GM18499 (cell line): ENCODE measurements around the gene SNCA.

Experiments
- ATAC-seq: cut with Tn5 transposase; IDR thresholded peaks from one replicate; pipeline ENCODE4 v1.9.1; 2021; ENCODE audit warnings: moderate number of reproducible peaks; ENCODE audit not compliant: insufficient read depth, unreplicated experiment

The SNCA gene

GRCh38 chr4:89820010-89820409 is 17.0 kb downstream of the SNCA start:
- no peak for ATAC-seq

- no peak for ATAC-seq
Measured at GRCh38 chr4:89814362-89814761, 22.6 kb downstream of the SNCA start.

GRCh38 chr4:89813197-89813596 is 23.8 kb downstream of the SNCA start:
- no peak for ATAC-seq

- no peak for ATAC-seq
Measured at GRCh38 chr4:89807441-89808140, 29.4 kb downstream of the SNCA start.

GRCh38 chr4:89805297-89805696 is 31.7 kb downstream of the SNCA start:
- no peak for ATAC-seq

GRCh38 chr4:89803915-89804314 is 33.0 kb downstream of the SNCA start:
- no peak for ATAC-seq

GRCh38 chr4:89803036-89803435 is 33.9 kb downstream of the SNCA start:
- ATAC-seq = no peak

- ATAC-seq = no peak
Measured at GRCh38 chr4:89800527-89801103, 36.3 kb downstream of the SNCA start.

GRCh38 chr4:89800012-89800516 is 36.9 kb downstream of the SNCA start:
- no peak for ATAC-seq

- ATAC-seq = no peak
Measured at GRCh38 chr4:89799071-89799470, 37.9 kb downstream of the SNCA start.

- ATAC-seq = no peak
Measured at GRCh38 chr4:89797117-89797516, 39.8 kb downstream of the SNCA start.

GRCh38 chr4:89788206-89789072 is 48.5 kb downstream of the SNCA start:
- ATAC-seq = no peak

- ATAC-seq = no peak
Measured at GRCh38 chr4:89784686-89785231, 52.2 kb downstream of the SNCA start.

- no peak for ATAC-seq
Measured at GRCh38 chr4:89781321-89781720, 55.6 kb downstream of the SNCA start.

GRCh38 chr4:89773805-89774204 is 63.2 kb downstream of the SNCA start:
- no peak for ATAC-seq

GRCh38 chr4:89769856-89770255 is 67.1 kb downstream of the SNCA start:
- no peak for ATAC-seq

GRCh38 chr4:89767924-89768323 is 69.0 kb downstream of the SNCA start:
- no peak for ATAC-seq

GRCh38 chr4:89765966-89766365 is 71.0 kb downstream of the SNCA start:
- no peak for ATAC-seq

- ATAC-seq = no peak
Measured at GRCh38 chr4:89765528-89765927, 71.4 kb downstream of the SNCA start.

GRCh38 chr4:89762311-89762710 is 74.7 kb downstream of the SNCA start:
- ATAC-seq = no peak

GRCh38 chr4:89759426-89759825 is 77.5 kb downstream of the SNCA start:
- ATAC-seq = no peak
